Kidney glomerular epithelial cell (primary cell): Measurements from ENCODE around the gene RHOU.

ENCODE experiments used
- DNase-seq: peaks from one replicate; lab custom pipeline; 2025; lab: John Stamatoyannopoulos, UW

RHOU gene

GRCh38 chr1:228785366-228786330, 50.4 kb downstream of the RHOU start:
- no peak for DNase-seq

GRCh38 chr1:228786361-228787129, 51.3 kb downstream of the RHOU start:
- no peak for DNase-seq

GRCh38 chr1:228791791-228792190, 56.5 kb downstream of the RHOU start:
- DNase-seq = no peak

GRCh38 chr1:228792601-228793000, 57.3 kb downstream of the RHOU start:
- DNase-seq = no peak

- no peak for DNase-seq
Measured at GRCh38 chr1:228793032-228793431, 57.8 kb downstream of the RHOU start.

- DNase-seq = no peak
Measured at GRCh38 chr1:228794173-228794572, 58.9 kb downstream of the RHOU start.

GRCh38 chr1:228794810-228795209, 59.5 kb downstream of the RHOU start:
- no peak for DNase-seq

- no peak for DNase-seq
Measured at GRCh38 chr1:228795596-228795995, 60.3 kb downstream of the RHOU start.
